Heart right ventricle (tissue), 16 donors: ENCODE data around the gene SERP1. TPM values are rescaled to one million over a fixed set of nuclear protein-coding genes. Genes with fewer than 3 reads are reported as not detected.
A peak's percentile ranks its signal among the peaks of the same experiment; 100 is the strongest.

Experiments
- ATAC-seq, 8 donors: fragments of 200-7000 bp; cut with Tn5 transposase; one replicate each; pipeline ENCODE4 v1.9.1; 2020; ENCODE audit warnings: mild to moderate bottlenecking in 8 of 8, moderate library complexity in 8 of 8, moderate number of reproducible peaks in 1 of 8
- DNase-seq, 2 donors: peaks; one replicate each; pipeline ENCODE4 v3.0.0-alpha.2; 2020
- H3K27ac ChIP-seq, 10 donors: fragments of 200-600 bp; sonication (generic) in 2 of 10; one replicate each; pipeline versions ENCODE4 v1.5.0 to v1.8.0; 2020 to 2022; ENCODE audit warnings: mild to moderate bottlenecking in 3 of 10
- H3K27me3 ChIP-seq, 7 donors: fragments of 200-600 bp; one replicate each; pipeline ENCODE4 v1.8.0; 2021 to 2022; ENCODE audit warnings: mild to moderate bottlenecking in 2 of 7
- H3K36me3 ChIP-seq, 9 donors: fragments of 200-600 bp; sonication (generic) in 1 of 9; one replicate each; pipeline versions ENCODE4 v1.5.0 to v1.8.0; 2020 to 2022; ENCODE audit warnings: mild to moderate bottlenecking in 2 of 9
- H3K4me1 ChIP-seq, 9 donors: fragments of 200-600 bp; sonication (generic) in 1 of 9; one replicate each; pipeline versions ENCODE4 v1.5.0 to v1.8.0; 2020 to 2022; ENCODE audit warnings: mild to moderate bottlenecking in 4 of 9
- H3K4me3 ChIP-seq, 10 donors: fragments of 200-600 bp; sonication (generic) in 2 of 10; one replicate each; pipeline versions ENCODE4 v1.5.0 to v1.8.0; 2020 to 2022; ENCODE audit warnings: mild to moderate bottlenecking in 7 of 10, moderate library complexity in 2 of 10
- H3K9me3 ChIP-seq, 11 donors: fragments of 200-600 bp in 10 of 11; sonication (generic) in 2 of 11; one replicate each; pipeline versions ENCODE4 v1.5.0 to v1.8.0; 2013 to 2022; ENCODE audit warnings: mild to moderate bottlenecking in 2 of 11, control low read depth in 1 of 11, moderate library complexity in 1 of 11
- CTCF ChIP-seq, 9 donors: fragments of 200-600 bp; sonication (generic) in 2 of 9; IDR thresholded peaks; one replicate each; pipeline versions ENCODE4 v1.5.0 to v1.8.0; 2021 to 2022; ENCODE audit warnings: antibody characterized with exemption in 9 of 9, mild to moderate bottlenecking in 5 of 9, moderate library complexity in 1 of 9
- WGBS, 2 donors: extraction: QIAGEN DNeasy Blood & Tissue Kit; methylation state at CpG; one replicate each; pipeline ENCODE4 v1.1.7; 2013; ENCODE audit warnings: inconsistent platforms in 1 of 2; 5-methylcytosine and 5-hydroxymethylcytosine counted together
- intact Hi-C, 10 donors: fragments of 100-400 bp; cut with DNase I; formaldehyde crosslinking; loops; one replicate each; pipeline versions ENCODE4 v1.11.1 to v1.14.2; 2022
- polyA plus RNA-seq, 2 donors: library from polyadenylated mRNA; stranded (reverse); fragments of 200-250 nt; gene quantifications; one replicate each; pipeline ENCODE4 v1.2.3, GENCODE V29; 2013
- total RNA-seq, 10 donors: library from RNA; stranded (reverse); fragmentation: NEBNext Ultra II Directional in 3 of 10; extraction: Animal tissue kit (Norgen Biotek cat#: 25700) in 3 of 10; gene quantifications; one replicate each; pipeline versions ENCODE4 v1.2.1 to v1.2.4, GENCODE V29; 2021 to 2023
- donor health status: Arrhythmogenic right ventricular cardiomyopathy.
- donor health status: ischemic (EF 13 %, LVEDD 7.1; RV severe dilation, severe dysfunction).
- donor health status: healthy with polysubstance abuse.
- donor health status: DM: no; HTN: yes; CAD: no.
- donor health status: DM: no; HTN: no; CAD: no.
- donor health status: ischemic (EF 25% LVEDD 6.9; RV normal size, moderate dysfunction).
- donor health status: ischemic (EF 25% LVEDD 5.7; RV mildly dilated, moderate dysfunction).
- donor health status: healthy.
- donor health status: DM: yes; HTN: yes; CAD: no.
- donor health status: Ischemic cardiomyopathy.
- donor health status: ischemic (EF 35%, LVEDD 5.7; RV mildly dilated, moderate dysfunction).
- donor health status: nonischemic (EF 11% LVEDD 7.7; RV severe dilation, severe dysfunction).
- donor health status: DM: yes; HTN: yes; CAD: no.
- donor health status: PGD.
- donor health status: ischemic (EF 29% LVEDD 5.4; RV normal size, mild dysfunction).
- donor health status: nonischemic (EF 23%, LVEDD 6.1; RV moderate dilation, normal function).

Gene SERP1
- total and polyA plus RNA-seq, 12 donors = 17.5 to 79.0 (median 21.9) TPM

- intact Hi-C loops = no loop called here
- no peak overlapping the region for H3K4me3 ChIP-seq
- 33 to 44% methylated on average over 9 of the region's 9 CpGs for WGBS, 2 donors
- no peak for TF ChIP-seq CTCF (IDR thresholded peaks at IDR 0.05)
- peaks cover 0 to 25% (median 4%) of the 10 kb centered on the region in 9 donors for H3K4me1 ChIP-seq
- no peaks in the 10 kb centered on the region for H3K9me3 ChIP-seq
- peak; percentile 40 to 46 for DNase-seq
- peaks cover 0 to 33% (median 0%) of the 10 kb centered on the region in 9 donors for H3K36me3 ChIP-seq
- peak in 7 of 8 donors; percentile 85 to 95 (median 93) for ATAC-seq
- peak overlapping the region in 7 of 10 donors; percentile 16 to 56 (median 45) for H3K27ac ChIP-seq
- no peaks in the 10 kb centered on the region for H3K27me3 ChIP-seq
Observed at GRCh38 chr3:150588027-150588830, 41.9 kb upstream of the SERP1 start.

GRCh38 chr3:150583028-150583427, 36.7 kb upstream of the SERP1 start:
- no peaks in the 10 kb centered on the region for H3K9me3 ChIP-seq
- ATAC-seq (no peak), DNase-seq (no peak)
- intact Hi-C loops = no loop called here
- no peak for TF ChIP-seq CTCF (IDR thresholded peaks at IDR 0.05)
- peaks cover 0 to 84% (median 18%) of the 10 kb centered on the region in 9 donors for H3K36me3 ChIP-seq
- H3K27ac ChIP-seq = no peak overlapping the region
- H3K4me3 ChIP-seq = no peak overlapping the region
- WGBS, 2 donors = 85 to 93% methylated on average over 1 of the region's 1 CpG
- H3K27me3 ChIP-seq = no peaks in the 10 kb centered on the region
- peaks cover 0 to 14% (median 0%) of the 10 kb centered on the region in 9 donors for H3K4me1 ChIP-seq

GRCh38 chr3:150582620-150583019, 36.3 kb upstream of the SERP1 start:
- no peaks in the 10 kb centered on the region for H3K9me3 ChIP-seq
- H3K27ac ChIP-seq = no peak overlapping the region
- no peak overlapping the region for H3K4me3 ChIP-seq
- peaks cover 0 to 88% (median 18%) of the 10 kb centered on the region in 9 donors for H3K36me3 ChIP-seq
- 89 to 90% methylated on average over 2 of the region's 2 CpGs for WGBS, 2 donors
- ATAC-seq = no peak
- H3K4me1 ChIP-seq = peaks cover 0 to 12% (median 0%) of the 10 kb centered on the region in 9 donors
- TF ChIP-seq CTCF (IDR thresholded peaks at IDR 0.05) = no peak
- intact Hi-C loops = no loop called here
- DNase-seq = no peak
- no peaks in the 10 kb centered on the region for H3K27me3 ChIP-seq

- peaks cover 0 to 4% (median 0%) of the 10 kb centered on the region in 9 donors for H3K4me1 ChIP-seq
- no peak for ATAC-seq
- H3K27ac ChIP-seq = no peak overlapping the region
- H3K36me3 ChIP-seq = peaks cover 0 to 97% (median 19%) of the 10 kb centered on the region in 9 donors
- intact Hi-C loops = no loop called here
- no peak for DNase-seq
- no peaks in the 10 kb centered on the region for H3K27me3 ChIP-seq
- no peak for TF ChIP-seq CTCF (IDR thresholded peaks at IDR 0.05)
- H3K9me3 ChIP-seq = no peaks in the 10 kb centered on the region
- H3K4me3 ChIP-seq = no peak overlapping the region
Observed at GRCh38 chr3:150581174-150581573, 34.9 kb upstream of the SERP1 start.
